Activated naive CD8-positive, alpha-beta T cell treated with anti-CD3 and anti-CD28 coated beads, Interleukin-2, amount 50 U/mL, for 24 hours (primary cell): Measurements from ENCODE around the gene CLSTN2.

Experiments used
- ATAC-seq: fragments of 150-1000 bp; cut with Tn5 transposase; one replicate; pipeline ENCODE4 v1.10.0; 2021
- DNase-seq: peaks from one replicate; pipeline ENCODE4 v3.0.0; 2021
- H3K27ac Mint-ChIP-seq: one replicate; pipeline ENCODE4 v1.8.0; 2021; ENCODE audit warnings: mild to moderate bottlenecking, mixed read lengths
- H3K27me3 Mint-ChIP-seq: one replicate; pipeline ENCODE4 v1.8.0; 2021; ENCODE audit warnings: mixed read lengths
- H3K36me3 Mint-ChIP-seq: one replicate; pipeline ENCODE4 v1.8.0; 2021; ENCODE audit warnings: low read depth, mixed read lengths
- H3K4me1 Mint-ChIP-seq: one replicate; pipeline ENCODE4 v1.8.0; 2021; ENCODE audit warnings: mixed read lengths
- H3K4me3 Mint-ChIP-seq: one replicate; pipeline ENCODE4 v1.8.0; 2021; ENCODE audit warnings: mild to moderate bottlenecking, moderate library complexity, mixed read lengths
- H3K9me3 Mint-ChIP-seq: one replicate; pipeline ENCODE4 v1.8.0; 2021; ENCODE audit warnings: mixed read lengths

Gene CLSTN2

DNA sequence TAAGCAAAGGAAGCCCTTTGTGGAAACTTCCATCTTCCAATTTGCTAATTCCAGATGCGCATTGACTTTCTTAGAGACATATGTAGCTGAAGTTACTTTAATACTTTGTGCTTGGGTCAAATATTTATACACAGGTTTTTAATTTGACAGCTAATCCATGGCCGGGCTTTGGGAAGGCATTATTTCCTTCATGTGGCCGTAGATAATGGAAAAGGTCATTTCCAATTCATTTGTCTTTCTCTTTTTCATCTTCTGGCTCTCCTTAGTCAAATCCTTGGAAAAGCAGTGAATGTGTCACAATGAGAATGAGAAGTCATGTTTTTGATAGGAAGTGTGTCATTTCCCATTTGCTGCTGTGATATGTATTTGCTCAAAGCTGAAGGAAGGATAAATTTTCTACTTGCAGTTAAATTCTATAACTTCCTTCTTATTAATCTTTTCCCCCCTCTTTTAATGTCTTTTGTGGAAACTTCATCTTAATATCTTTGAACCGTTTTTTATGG, 323.3 kb downstream of the CLSTN2 start:
- H3K4me3 Mint-ChIP-seq, result no peak overlapping the region

DNA sequence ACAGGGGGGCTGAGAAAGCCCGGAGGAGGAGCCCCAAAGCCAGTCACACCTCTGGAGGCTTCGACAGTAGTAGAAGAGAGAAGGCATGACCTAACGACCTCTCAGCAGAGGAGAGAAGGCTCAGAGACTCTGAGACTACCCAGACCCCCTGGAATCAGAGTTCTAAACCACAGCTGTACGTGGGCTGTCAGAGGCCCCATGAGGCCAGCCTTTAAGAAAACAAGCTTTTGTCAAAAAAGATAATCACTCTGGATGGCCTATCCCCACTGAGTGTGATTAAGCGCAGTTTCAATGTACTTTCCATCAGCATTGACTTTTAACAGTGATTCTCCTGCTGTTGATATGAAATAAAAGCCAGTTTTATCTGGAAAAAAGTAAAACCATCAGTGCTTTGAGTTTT, 330.3 kb downstream of the CLSTN2 start:
- H3K27me3 Mint-ChIP-seq, result peaks cover 3% of the 10 kb centered on the region
- H3K4me3 Mint-ChIP-seq, result no peak overlapping the region
- no peak for ATAC-seq
- H3K27ac Mint-ChIP-seq, result no peak overlapping the region
- no peaks in the 10 kb centered on the region for H3K36me3 Mint-ChIP-seq
- H3K9me3 Mint-ChIP-seq, result no peaks in the 10 kb centered on the region
- H3K4me1 Mint-ChIP-seq, result no peaks in the 10 kb centered on the region
- DNase-seq, result no peak

More for the DNA sequence above, 323.3 kb downstream of the CLSTN2 start:
- no peaks in the 10 kb centered on the region for H3K9me3 Mint-ChIP-seq
- no peak for DNase-seq
- peaks cover 7% of the 10 kb centered on the region for H3K27me3 Mint-ChIP-seq
- ATAC-seq, result no peak
- H3K4me1 Mint-ChIP-seq, result no peaks in the 10 kb centered on the region
- no peaks in the 10 kb centered on the region for H3K36me3 Mint-ChIP-seq
- no peak overlapping the region for H3K27ac Mint-ChIP-seq

DNA sequence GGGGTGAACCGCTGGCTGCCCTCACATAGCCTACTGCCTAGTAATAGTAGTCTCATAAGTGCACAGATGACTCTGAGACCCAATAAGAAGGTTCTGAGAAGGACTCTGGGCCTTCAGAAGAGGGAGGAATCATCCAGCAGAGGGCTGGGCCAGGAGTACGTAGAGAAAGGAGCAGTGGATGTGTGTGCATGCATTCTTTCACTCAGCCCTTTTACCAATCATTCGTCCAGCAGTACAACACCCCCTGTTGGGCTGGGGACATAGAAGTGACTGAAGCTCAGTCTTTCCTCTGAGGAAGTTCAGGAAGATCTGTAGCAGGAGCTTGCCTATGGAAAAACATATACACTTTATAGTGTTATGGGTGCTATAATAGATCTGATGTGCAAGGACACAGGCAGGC, 333.1 kb downstream of the CLSTN2 start:
- Mint-ChIP-seq H3K27ac (no peak overlapping the region), H3K27me3 (peaks cover 3% of the 10 kb centered on the region), H3K9me3 (no peaks in the 10 kb centered on the region), H3K4me1 (no peaks in the 10 kb centered on the region), H3K4me3 (no peak overlapping the region), H3K36me3 (no peaks in the 10 kb centered on the region)
- no peak for ATAC-seq
- DNase-seq, result no peak

DNA sequence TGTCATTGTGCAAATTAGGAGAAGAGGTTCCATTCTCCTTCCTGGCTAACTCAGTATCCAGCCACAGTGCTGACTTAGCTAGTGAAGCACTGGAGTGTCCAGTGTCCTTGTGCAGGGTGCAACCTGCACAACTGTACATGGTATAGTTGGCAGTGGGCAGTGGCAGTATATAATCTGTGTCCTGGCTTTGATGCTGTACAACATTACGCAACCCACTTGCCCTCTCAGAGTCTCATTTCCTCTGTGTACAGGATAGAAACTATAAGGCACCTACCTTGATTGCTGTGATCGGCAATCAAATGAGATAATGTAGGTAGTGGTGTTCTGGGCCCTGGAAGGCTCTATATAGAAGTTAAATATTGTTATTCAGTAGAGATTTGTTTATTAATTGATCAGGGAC, 333.6 kb downstream of the CLSTN2 start:
- DNase-seq (no peak), ATAC-seq (no peak)
- Mint-ChIP-seq H3K4me1 (no peaks in the 10 kb centered on the region), H3K27ac (no peak overlapping the region), H3K4me3 (no peak overlapping the region), H3K9me3 (no peaks in the 10 kb centered on the region), H3K36me3 (no peaks in the 10 kb centered on the region), H3K27me3 (peaks cover 2% of the 10 kb centered on the region)

DNA sequence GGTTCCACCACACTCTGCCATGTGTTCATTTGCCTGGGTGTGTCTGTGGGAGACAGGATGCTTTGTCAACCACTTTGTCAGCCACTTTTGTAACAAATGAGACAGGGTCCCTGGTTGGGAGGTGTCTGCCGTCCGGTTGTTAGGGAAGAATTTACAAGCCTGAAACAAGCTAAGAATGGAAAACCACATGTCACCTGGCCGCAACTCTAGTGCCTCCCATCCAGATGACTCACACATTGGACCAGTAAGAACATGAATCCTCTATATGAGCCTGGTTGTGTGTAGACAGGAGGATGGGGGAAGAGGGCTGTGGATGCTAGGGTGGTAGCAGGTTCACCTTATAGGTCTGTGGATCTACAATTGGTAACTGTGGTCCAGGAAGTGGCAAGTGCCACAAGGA, 335.3 kb downstream of the CLSTN2 start:
- Mint-ChIP-seq H3K36me3 (no peaks in the 10 kb centered on the region), H3K4me1 (no peaks in the 10 kb centered on the region), H3K27ac (no peak overlapping the region), H3K4me3 (no peak overlapping the region), H3K27me3 (peaks cover 7% of the 10 kb centered on the region), H3K9me3 (no peaks in the 10 kb centered on the region)
- no peak for DNase-seq
- ATAC-seq, result no peak

DNA sequence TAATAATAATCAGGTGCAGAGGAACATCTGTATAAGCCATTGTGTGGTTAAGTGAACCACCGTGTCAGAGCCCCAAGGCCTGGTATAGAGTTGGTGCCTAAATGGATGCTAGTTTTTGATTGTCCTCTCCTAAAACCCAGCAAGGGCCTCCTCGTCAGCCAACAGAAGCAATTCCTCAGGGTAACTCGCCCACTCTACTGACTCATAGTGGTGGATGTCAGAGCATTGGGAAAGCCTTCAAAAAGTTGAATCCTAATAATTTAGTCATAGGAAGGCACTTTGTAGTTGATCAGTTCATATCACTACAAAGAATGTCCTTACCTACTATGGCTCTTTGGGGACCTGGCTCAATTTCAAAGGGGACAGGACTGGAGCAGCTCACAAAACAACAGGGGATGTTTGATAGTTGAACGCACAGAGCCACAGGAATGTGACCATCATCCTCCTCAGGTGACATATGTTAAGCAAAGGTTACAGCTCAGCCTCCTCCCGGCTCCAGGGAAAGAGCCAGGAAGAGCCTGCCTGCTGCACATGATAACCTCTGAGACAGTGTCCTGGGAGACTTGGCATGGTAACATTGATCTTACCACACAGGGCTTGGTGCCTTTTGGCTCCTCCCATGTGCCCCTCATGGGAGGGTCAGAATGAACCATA, 338.7 kb downstream of the CLSTN2 start:
- ATAC-seq, result no peak
- no peaks in the 10 kb centered on the region for H3K36me3 Mint-ChIP-seq
- DNase-seq, result no peak
- H3K27me3 Mint-ChIP-seq, result peaks cover 7% of the 10 kb centered on the region
- no peak overlapping the region for H3K4me3 Mint-ChIP-seq
- no peaks in the 10 kb centered on the region for H3K4me1 Mint-ChIP-seq
- H3K9me3 Mint-ChIP-seq, result no peaks in the 10 kb centered on the region
- H3K27ac Mint-ChIP-seq, result no peak overlapping the region

DNA sequence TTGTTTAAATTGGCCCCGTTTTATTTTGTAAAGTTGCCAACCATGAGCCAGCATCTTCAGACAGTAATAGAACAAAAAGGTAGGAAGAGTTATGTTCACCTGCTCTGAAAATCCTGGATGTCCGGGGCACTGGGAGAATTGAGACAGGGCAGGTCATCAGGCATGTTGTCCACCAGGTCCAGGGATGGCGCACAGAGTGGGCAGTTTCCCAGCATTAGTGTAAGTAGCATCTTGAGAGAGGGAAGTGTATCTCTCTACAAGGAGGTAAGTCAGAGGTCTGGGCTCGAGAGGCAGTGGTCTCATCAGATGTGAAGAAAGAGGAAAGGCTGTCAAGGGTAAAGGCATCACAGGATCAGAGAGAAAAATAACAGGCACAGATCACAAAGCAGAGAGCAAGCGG, 339.4 kb downstream of the CLSTN2 start:
- no peaks in the 10 kb centered on the region for H3K36me3 Mint-ChIP-seq
- H3K27me3 Mint-ChIP-seq, result peaks cover 7% of the 10 kb centered on the region
- ATAC-seq, result no peak
- H3K27ac Mint-ChIP-seq, result no peak overlapping the region
- H3K4me3 Mint-ChIP-seq, result no peak overlapping the region
- no peak for DNase-seq
- H3K4me1 Mint-ChIP-seq, result no peaks in the 10 kb centered on the region
- no peaks in the 10 kb centered on the region for H3K9me3 Mint-ChIP-seq

DNA sequence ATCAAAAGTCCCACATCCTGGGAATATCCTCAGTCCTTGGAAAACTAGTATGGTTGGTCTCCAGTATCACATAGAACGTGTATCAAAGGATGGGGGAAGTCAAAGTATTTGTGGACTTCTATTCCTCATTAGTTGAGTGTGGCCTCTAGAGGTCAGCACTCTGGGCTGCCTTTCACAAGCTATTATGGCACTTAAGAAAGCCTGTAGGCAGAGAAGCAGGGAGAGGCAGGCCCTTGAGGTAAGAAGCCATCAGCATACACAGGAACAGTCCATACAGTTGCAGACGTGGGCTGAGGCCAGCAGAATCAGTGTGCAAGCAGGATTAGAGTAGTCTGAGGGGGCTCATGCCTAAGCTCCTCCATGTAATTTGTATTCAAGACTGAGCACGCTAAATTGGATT, 341.7 kb downstream of the CLSTN2 start:
- no peaks in the 10 kb centered on the region for H3K9me3 Mint-ChIP-seq
- H3K27me3 Mint-ChIP-seq, result peaks cover 7% of the 10 kb centered on the region
- H3K36me3 Mint-ChIP-seq, result no peaks in the 10 kb centered on the region
- no peak overlapping the region for H3K4me3 Mint-ChIP-seq
- ATAC-seq (no peak), DNase-seq (no peak)
- no peak overlapping the region for H3K27ac Mint-ChIP-seq
- no peaks in the 10 kb centered on the region for H3K4me1 Mint-ChIP-seq

DNA sequence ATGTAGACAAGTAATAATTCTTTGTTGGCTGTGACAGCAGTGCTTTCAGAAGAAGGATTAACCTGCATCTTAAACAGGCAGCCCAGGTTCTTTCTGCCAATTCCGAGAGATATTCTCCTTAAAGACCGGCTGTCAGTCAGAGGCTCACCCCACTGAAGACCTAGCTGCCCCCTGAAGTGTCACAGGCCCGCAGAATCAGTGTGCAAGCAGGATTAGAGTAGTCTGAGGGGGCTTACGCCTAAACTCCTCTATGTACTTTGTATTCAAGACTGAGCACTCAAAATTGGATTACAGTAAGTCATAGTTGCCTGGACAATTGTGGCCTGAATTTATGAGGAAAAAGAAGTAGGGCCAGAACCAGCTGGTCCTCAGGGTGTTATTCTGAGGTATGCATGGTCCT, 342.9 kb downstream of the CLSTN2 start:
- no peaks in the 10 kb centered on the region for H3K4me1 Mint-ChIP-seq
- no peak overlapping the region for H3K4me3 Mint-ChIP-seq
- peaks cover 5% of the 10 kb centered on the region for H3K27me3 Mint-ChIP-seq
- DNase-seq, result no peak
- no peak for ATAC-seq
- no peaks in the 10 kb centered on the region for H3K9me3 Mint-ChIP-seq
- H3K27ac Mint-ChIP-seq, result no peak overlapping the region
- H3K36me3 Mint-ChIP-seq, result no peaks in the 10 kb centered on the region

DNA sequence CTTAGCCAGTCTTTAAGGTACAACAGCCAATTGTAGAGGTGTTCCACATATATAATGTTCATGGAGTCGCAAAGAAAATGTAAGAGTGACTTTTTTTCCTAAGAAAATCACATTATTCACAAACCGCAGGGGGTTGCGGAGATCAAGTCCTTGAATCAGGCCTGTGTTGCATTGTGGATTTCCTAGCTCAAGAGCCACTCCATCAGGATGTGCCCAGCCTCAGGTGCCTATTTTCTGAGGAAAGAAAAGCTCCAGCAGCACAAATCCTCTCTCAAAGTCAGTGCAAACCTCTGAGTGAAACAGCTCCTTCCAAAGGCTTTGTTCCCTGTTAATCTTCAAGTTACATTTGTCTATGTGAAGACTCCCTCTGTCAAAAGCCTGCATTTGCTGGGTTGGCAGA, 349.4 kb downstream of the CLSTN2 start:
- Mint-ChIP-seq H3K9me3 (no peaks in the 10 kb centered on the region), H3K4me1 (no peaks in the 10 kb centered on the region)
- ATAC-seq, result no peak

DNA sequence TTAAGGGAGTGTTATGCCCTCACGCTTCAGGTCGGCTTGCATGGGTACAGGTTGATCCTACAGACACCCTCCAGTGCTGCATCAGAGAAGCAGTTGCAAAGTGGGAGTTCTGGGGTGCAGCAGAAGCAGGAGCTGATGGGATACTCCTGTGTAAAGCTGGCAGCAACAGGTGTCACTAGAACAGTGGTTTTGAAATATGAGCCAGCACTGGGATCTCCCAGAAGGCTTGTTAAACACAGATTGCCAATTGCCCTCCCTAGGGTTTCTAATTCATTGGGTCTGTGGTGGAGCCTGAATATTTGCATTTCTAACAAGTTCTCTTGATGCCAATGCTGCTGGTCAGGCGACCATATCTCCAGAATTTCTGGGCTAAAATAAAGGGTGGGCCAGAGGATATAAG, 350.4 kb downstream of the CLSTN2 start:
- H3K4me1 Mint-ChIP-seq, result no peaks in the 10 kb centered on the region
- H3K4me3 Mint-ChIP-seq, result no peak overlapping the region

More for the DNA sequence above, 349.4 kb downstream of the CLSTN2 start:
- Mint-ChIP-seq H3K27me3 (peaks cover 5% of the 10 kb centered on the region), H3K4me3 (no peak overlapping the region), H3K27ac (no peak overlapping the region), H3K36me3 (no peaks in the 10 kb centered on the region)
- no peak for DNase-seq

DNA sequence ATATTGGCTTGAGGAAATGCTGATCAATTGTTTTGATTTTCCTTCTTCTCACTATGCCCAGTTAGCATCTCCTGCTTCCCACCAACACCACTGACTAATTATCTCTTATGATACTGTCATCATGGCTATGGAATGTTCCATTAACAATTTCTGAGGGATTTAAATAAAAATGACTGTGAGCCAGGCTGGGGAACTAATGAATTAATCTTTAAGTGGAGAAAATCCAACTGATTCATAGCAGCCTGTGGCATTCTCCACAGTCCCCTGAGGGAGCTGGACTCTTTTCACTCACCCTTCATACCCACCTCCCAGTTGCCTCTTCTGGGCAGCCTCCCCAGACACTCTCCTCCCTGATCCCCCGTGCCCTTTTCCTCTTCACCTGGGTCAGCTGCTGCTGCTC, 353.6 kb downstream of the CLSTN2 start:
- H3K36me3 Mint-ChIP-seq, result no peaks in the 10 kb centered on the region
- no peak overlapping the region for H3K27ac Mint-ChIP-seq
- ATAC-seq (no peak), DNase-seq (no peak)
- no peaks in the 10 kb centered on the region for H3K9me3 Mint-ChIP-seq
- no peaks in the 10 kb centered on the region for H3K4me1 Mint-ChIP-seq
- peaks cover 7% of the 10 kb centered on the region for H3K27me3 Mint-ChIP-seq
- no peak overlapping the region for H3K4me3 Mint-ChIP-seq

More for the DNA sequence above, 350.4 kb downstream of the CLSTN2 start:
- Mint-ChIP-seq H3K27me3 (peaks cover 5% of the 10 kb centered on the region), H3K27ac (no peak overlapping the region), H3K9me3 (no peaks in the 10 kb centered on the region), H3K36me3 (no peaks in the 10 kb centered on the region)
- DNase-seq (no peak), ATAC-seq (no peak)

DNA sequence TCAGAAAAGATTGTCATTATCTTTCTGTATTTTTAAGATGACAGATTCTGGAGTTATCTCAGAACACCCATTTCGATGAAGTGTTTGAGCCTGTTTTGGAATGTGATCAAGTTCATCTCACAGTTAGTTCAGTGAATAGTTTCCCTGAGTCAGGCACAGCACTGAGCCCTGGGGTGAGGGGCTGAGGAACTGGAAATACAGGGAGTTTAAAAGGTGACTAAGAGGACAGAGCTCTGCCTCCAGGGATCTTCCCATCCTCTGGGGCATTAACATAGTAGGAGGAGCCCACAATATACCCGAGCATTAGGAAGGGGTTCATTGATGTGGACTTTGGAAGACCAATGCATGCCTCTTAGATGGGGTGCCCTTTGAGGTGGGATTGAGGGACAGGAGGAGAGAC, 355.1 kb downstream of the CLSTN2 start:
- H3K36me3 Mint-ChIP-seq, result no peaks in the 10 kb centered on the region
- DNase-seq (no peak), ATAC-seq (no peak)
- no peak overlapping the region for H3K27ac Mint-ChIP-seq
- no peaks in the 10 kb centered on the region for H3K4me1 Mint-ChIP-seq
- H3K4me3 Mint-ChIP-seq, result no peak overlapping the region
- no peaks in the 10 kb centered on the region for H3K9me3 Mint-ChIP-seq
- peaks cover 7% of the 10 kb centered on the region for H3K27me3 Mint-ChIP-seq

DNA sequence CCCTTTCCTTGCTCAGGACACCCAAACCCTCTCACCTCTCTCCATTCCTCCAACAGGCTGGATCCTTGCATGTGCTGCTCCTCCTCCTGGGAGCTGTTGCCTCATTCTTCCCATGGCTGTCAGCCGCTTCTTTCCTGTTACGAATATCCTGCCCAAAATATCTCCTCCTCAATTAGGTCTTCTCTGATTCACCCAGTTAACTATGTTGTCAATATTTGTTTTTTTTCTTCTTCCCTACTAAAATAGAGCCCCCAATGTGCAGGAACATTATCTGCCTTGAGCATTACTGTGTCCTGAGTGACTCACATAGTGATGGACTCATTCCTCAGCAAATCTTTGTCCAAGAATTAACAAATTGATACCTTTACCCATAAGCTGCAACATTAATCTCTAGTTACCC, 357.2 kb downstream of the CLSTN2 start:
- ATAC-seq, result no peak
- Mint-ChIP-seq H3K4me3 (no peak overlapping the region), H3K27me3 (peaks cover 8% of the 10 kb centered on the region), H3K27ac (no peak overlapping the region), H3K36me3 (no peaks in the 10 kb centered on the region), H3K9me3 (no peaks in the 10 kb centered on the region), H3K4me1 (no peaks in the 10 kb centered on the region)
- no peak for DNase-seq

DNA sequence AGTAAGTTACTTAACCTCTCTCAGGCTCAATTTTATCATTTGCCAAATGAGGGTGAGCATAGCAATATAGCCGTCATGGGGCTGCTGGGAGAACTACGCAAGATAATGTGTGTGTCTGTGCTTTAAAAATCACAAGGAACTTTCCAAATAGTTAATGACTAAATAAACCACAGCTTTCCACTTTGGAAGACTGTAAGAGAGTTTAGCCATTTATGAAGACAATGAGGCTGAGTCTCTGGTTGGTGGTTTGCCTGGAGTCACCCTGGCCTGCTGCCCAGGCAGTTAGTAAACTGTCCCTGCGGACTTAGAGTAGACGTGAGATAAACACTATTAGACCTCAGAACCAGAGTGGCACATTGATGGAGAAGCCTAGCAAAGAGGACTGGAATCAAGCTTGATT, 357.7 kb downstream of the CLSTN2 start:
- no peak for DNase-seq
- H3K27ac Mint-ChIP-seq, result no peak overlapping the region

DNA sequence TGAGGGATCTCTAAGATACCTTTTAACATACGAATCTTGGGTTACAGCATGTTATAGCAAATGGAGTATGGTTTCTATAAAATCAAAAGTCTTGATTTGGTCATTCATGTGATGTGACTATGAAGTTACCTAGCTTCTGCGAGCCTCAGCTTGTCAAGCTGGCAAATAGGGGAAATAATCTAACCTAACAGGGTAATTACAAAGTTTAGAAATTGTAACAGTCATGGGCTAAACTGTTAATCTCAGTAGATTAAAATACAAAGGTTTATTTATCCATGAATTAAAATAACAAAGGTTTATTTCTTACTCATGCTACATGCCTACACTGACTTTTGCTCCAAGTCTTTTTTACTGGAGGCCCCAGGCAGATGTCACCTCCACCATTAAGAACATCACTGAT, 359.1 kb downstream of the CLSTN2 start:
- Mint-ChIP-seq H3K4me3 (no peak overlapping the region), H3K27ac (no peak overlapping the region), H3K4me1 (no peaks in the 10 kb centered on the region), H3K36me3 (no peaks in the 10 kb centered on the region), H3K9me3 (no peaks in the 10 kb centered on the region), H3K27me3 (peaks cover 8% of the 10 kb centered on the region)
- no peak for ATAC-seq
- DNase-seq, result no peak

More for the DNA sequence above, 357.7 kb downstream of the CLSTN2 start:
- Mint-ChIP-seq H3K4me3 (no peak overlapping the region), H3K27me3 (peaks cover 8% of the 10 kb centered on the region), H3K36me3 (no peaks in the 10 kb centered on the region), H3K4me1 (no peaks in the 10 kb centered on the region), H3K9me3 (no peaks in the 10 kb centered on the region)
- ATAC-seq, result no peak
